Colonic mucosa (tissue), 4 donors: Measurements from ENCODE around the gene ITPKB. TPM values are rescaled to one million over a fixed set of nuclear protein-coding genes. Genes with fewer than 3 reads are reported as not detected.

ENCODE experiments used
- DNase-seq: peaks from one replicate; pipeline ENCODE4 v3.0.0-alpha.2; 2020
- H3K27ac ChIP-seq: fragments of 200-600 bp; one replicate; pipeline ENCODE4 v1.8.0; 2021
- H3K27me3 ChIP-seq: fragments of 200-600 bp; one replicate; pipeline ENCODE4 v1.8.0; 2021
- H3K36me3 ChIP-seq: fragments of 200-600 bp; one replicate; pipeline ENCODE4 v1.8.0; 2021
- H3K4me1 ChIP-seq: fragments of 200-600 bp; one replicate; pipeline ENCODE4 v1.8.0; 2021; ENCODE audit warnings: mild to moderate bottlenecking
- H3K4me3 ChIP-seq: fragments of 200-600 bp; one replicate; pipeline ENCODE4 v1.8.0; 2021
- H3K9ac ChIP-seq, 2 donors: one replicate each; pipeline ENCODE4 v1.7.0; 2013; ENCODE audit warnings: control low read depth in 2 of 2, low read depth in 2 of 2, low read length in 2 of 2
- H3K9me3 ChIP-seq: fragments of 200-600 bp; one replicate; pipeline ENCODE4 v1.8.0; 2021
- CTCF ChIP-seq: fragments of 200-600 bp; IDR thresholded peaks from one replicate; pipeline ENCODE4 v1.8.0; 2022; ENCODE audit warnings: antibody characterized with exemption, mild to moderate bottlenecking
- intact Hi-C: fragments of 100-400 bp; cut with DNase I; formaldehyde crosslinking; loops from one replicate; pipeline ENCODE4 v1.14.1; 2022
- total RNA-seq, 2 donors: library from RNA; stranded (reverse); fragmentation: NEBNext Ultra II Directional in 1 of 2; extraction: Animal tissue kit (Norgen Biotek cat#: 25700) in 1 of 2; gene quantifications; one replicate each; pipeline ENCODE4 v1.2.1, GENCODE V29; 2021
- donor health status: healthy.
- donor health status: DM: no; HTN: no; CAD: no.
- donor health status: DM: no; HTN: no; CAD: no.

Gene ITPKB
- total RNA-seq, 2 donors from 2014 or later = 11.6 to 16.9 TPM

GRCh38 chr1:226684026-226684425, 55.1 kb downstream of the ITPKB start:
- no peaks in the 10 kb centered on the region for H3K4me1 ChIP-seq

GRCh38 chr1:226682871-226683814, 55.9 kb downstream of the ITPKB start:
- intact Hi-C loops = no loop called here
- no peaks in the 10 kb centered on the region for H3K4me1 ChIP-seq

More at GRCh38 chr1:226684026-226684425, 55.1 kb downstream of the ITPKB start:
- no peak for DNase-seq
- H3K27ac ChIP-seq = no peak overlapping the region
- no peaks in the 10 kb centered on the region for H3K36me3 ChIP-seq
- H3K4me3 ChIP-seq = no peak overlapping the region
- H3K9me3 ChIP-seq = no peaks in the 10 kb centered on the region
- intact Hi-C loops = no loop called here
- H3K27me3 ChIP-seq = no peaks in the 10 kb centered on the region
- H3K9ac ChIP-seq = no peak overlapping the region
- no peak for TF ChIP-seq CTCF

DNA sequence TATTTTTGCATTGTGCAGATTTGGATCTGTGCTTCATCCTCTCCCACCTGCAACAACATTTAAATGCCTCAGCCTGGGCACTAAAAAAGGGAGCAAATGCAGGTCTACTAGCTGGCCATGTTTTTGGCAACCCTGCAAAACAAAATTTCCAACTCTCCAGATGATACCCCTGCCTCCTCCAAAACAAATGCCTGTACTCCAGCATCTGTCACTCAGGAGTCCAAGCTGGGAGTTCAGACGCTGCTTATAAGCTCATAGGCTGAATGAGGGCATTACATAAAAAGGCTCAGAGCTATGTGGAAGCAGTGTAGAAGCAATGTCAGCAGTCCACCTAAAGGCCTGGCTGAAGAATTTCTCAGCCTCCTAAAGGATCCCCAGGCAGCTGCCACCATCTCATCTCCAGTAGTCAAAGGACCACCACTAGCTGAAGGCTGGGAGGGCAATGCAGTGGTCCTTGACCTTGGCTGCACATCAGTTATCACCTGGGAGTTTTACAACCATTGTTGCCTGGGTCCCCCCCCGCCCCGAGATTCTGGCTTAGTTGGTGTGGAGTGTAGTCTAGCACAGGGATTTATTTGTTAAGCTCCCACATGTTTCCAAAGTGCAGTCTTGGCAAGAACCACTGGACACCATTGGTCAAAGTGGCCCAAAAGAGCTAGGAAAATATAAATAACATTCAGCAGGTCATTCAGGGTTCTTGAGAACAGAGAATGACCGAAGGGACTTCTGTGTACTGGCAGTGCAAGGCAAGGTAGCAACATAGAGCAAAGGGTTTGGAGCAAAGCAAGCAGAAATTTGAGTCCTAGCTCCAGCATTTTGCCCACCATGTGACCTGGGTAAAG, 57.2 kb downstream of the ITPKB start:
- no peak for DNase-seq
- Histone ChIP-seq H3K4me1 (no peaks in the 10 kb centered on the region), H3K36me3 (no peaks in the 10 kb centered on the region), H3K27me3 (no peaks in the 10 kb centered on the region), H3K4me3 (no peak overlapping the region), H3K27ac (no peak overlapping the region), H3K9me3 (no peaks in the 10 kb centered on the region), H3K9ac (no peak overlapping the region)
- no peak for TF ChIP-seq CTCF
- intact Hi-C loops = no loop called here

More at GRCh38 chr1:226682871-226683814, 55.9 kb downstream of the ITPKB start:
- Histone ChIP-seq H3K27ac (no peak overlapping the region), H3K9me3 (no peaks in the 10 kb centered on the region), H3K36me3 (no peaks in the 10 kb centered on the region), H3K9ac (no peak overlapping the region), H3K27me3 (no peaks in the 10 kb centered on the region), H3K4me3 (no peak overlapping the region)
- no peak for TF ChIP-seq CTCF
- no peak for DNase-seq

DNA sequence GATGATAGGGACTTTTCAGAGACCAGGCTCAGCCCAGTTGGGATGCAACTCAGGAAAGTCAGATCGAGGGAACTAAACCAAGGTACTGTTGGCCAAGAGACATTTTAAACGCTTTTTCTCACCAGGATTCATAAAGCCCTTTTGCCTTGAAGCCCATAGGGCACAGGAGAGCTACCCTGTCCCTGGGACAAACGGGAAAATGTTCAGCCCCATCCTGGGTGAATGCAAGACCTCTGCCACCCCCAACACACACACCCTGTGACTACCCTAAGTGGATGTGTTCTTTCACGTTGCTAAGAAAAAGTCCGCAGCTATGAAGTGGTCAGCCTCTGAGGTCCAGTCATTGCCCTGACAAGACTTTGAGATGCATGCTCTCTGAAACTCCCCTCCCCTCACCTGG, 58.4 kb downstream of the ITPKB start:
- peak overlapping the region; percentile 59 for H3K27ac ChIP-seq
- DNase-seq = no peak
- no peak overlapping the region for H3K4me3 ChIP-seq
- TF ChIP-seq CTCF = no peak
- no peaks in the 10 kb centered on the region for H3K9me3 ChIP-seq
- H3K4me1 ChIP-seq = no peaks in the 10 kb centered on the region
- peak overlapping the region in 1 of 2 donors; percentile 66 for H3K9ac ChIP-seq
- no peaks in the 10 kb centered on the region for H3K36me3 ChIP-seq
- intact Hi-C loops = no loop called here
- no peaks in the 10 kb centered on the region for H3K27me3 ChIP-seq

DNA sequence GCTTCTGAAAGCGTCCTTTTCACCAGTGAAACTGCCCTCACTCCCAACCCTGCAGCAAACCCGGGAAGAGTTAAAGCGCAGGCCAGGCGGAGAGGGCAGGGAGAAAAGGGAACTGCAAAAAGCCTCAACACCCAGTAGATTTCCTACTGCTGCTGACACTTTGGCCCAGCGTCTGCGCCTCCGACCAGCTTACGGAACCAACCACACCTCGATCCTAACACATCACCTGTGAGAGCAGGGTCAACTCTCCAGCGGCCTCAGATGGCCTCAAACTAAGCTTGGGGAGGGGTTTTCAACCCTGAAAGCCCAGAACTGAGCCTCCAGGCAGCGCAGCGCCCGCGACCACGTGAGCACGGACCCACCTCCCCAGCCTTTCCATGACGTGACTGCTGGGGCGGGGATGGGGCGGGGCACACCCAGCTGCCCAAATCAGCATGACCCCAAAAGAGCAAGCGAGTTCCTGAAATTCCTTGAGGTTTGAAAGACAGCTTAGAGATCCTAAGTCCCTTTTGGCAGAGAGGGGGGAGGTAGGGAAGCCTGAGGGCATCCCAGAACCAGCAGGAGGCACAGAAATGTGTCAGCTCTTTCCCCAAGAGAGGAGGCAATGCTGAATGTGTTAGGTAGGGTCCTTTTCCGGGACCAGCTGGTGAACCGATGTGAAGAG, 59.1 kb downstream of the ITPKB start:
- peak; percentile 87 for DNase-seq
- H3K9ac ChIP-seq = peak overlapping the region; percentile 17 to 66
- H3K9me3 ChIP-seq = no peaks in the 10 kb centered on the region
- H3K36me3 ChIP-seq = no peaks in the 10 kb centered on the region
- H3K4me3 ChIP-seq = peak overlapping the region; percentile 8
- intact Hi-C loops = no loop called here
- TF ChIP-seq CTCF = no peak
- peak overlapping the region; percentile 59 for H3K27ac ChIP-seq
- H3K27me3 ChIP-seq = no peaks in the 10 kb centered on the region
- no peaks in the 10 kb centered on the region for H3K4me1 ChIP-seq
